T-cell (primary cell): ENCODE results near the gene ZNF44. TPM values are rescaled to one million over a fixed set of nuclear protein-coding genes. Genes with fewer than 3 reads are reported as not detected.
"Not testable (repeated sequence)": the region's sequence is repeated elsewhere in the genome, so short reads cannot be mapped to it uniquely, and the experiment has no call there.

Experiments
- ATAC-seq, 4 experiments: fragments of 200-7000 bp in 3 of 4; fragments of 150-1000 bp in 1 of 4; cut with Tn5 transposase; replicated peaks in 1 of 4; 1 replicate in 3 of 4; 2 replicates in 1 of 4; pipeline ENCODE4 v1.10.0; 2021; ENCODE audit warnings: moderate library complexity in 3 of 4, mild to moderate bottlenecking in 2 of 4, moderate number of reproducible peaks in 1 of 4
- CTCF ChIA-PET, 2 donors: fragments of 300-600 bp; sonication (Branson Sonifier 250); formaldehyde crosslinking; loops; one replicate each; lab custom pipeline; 2022; ENCODE audit warnings: antibody characterized with exemption in 2 of 2; lab: Charles Lee
- POLR2A ChIA-PET, 2 donors: fragments of 300-600 bp; sonication (Branson Sonifier 250); formaldehyde crosslinking; loops; one replicate each; lab custom pipeline; 2022; ENCODE audit warnings: antibody characterized with exemption in 2 of 2; lab: Charles Lee
- DNase-seq, 35 experiments: peaks; one replicate each; pipeline versions ENCODE4 v3.0.0 to v3.0.0-alpha.2; 2013 to 2023
- H3K27ac ChIP-seq: one replicate; pipeline ENCODE4 v1.5.1; 2013; ENCODE audit warnings: low read length
- H3K27me3 ChIP-seq, 2 experiments: replicated peaks in 1 of 2; 1 replicate in 1 of 2; 2 replicates in 1 of 2; pipeline versions ENCODE4 v1.6.1 to v1.7.0; 2013; ENCODE audit warnings: low read length in 1 of 2, mixed read lengths in 1 of 2; ENCODE audit not compliant: control insufficient read depth in 2 of 2, insufficient read depth in 2 of 2; ENCODE audit errors: extremely low read depth in 1 of 2
- H3K36me3 ChIP-seq, 2 donors: 1 replicate in 1 of 2; 2 replicates in 1 of 2; pipeline versions ENCODE4 v1.6.1 to v1.7.0; 2013; ENCODE audit warnings: low read length in 1 of 2; ENCODE audit not compliant: control insufficient read depth in 2 of 2, insufficient read depth in 1 of 2; ENCODE audit errors: extremely low read depth in 1 of 2
- H3K4me1 ChIP-seq, 2 experiments: 1 replicate in 1 of 2; 2 replicates in 1 of 2; pipeline versions ENCODE4 v1.6.1 to v1.7.0; 2013; ENCODE audit warnings: low read length in 2 of 2, mixed read lengths in 1 of 2; ENCODE audit not compliant: insufficient read depth in 2 of 2, control insufficient read depth in 1 of 2; ENCODE audit errors: extremely low read depth in 1 of 2
- H3K4me3 ChIP-seq, 2 donors: 1 replicate in 1 of 2; 2 replicates in 1 of 2; pipeline versions ENCODE4 v1.5.1 to v1.7.0; 2013; ENCODE audit warnings: mild to moderate bottlenecking in 2 of 2, low read length in 1 of 2, moderate library complexity in 1 of 2; ENCODE audit not compliant: control insufficient read depth in 1 of 2; ENCODE audit errors: extremely low read depth in 1 of 2
- H3K9me3 ChIP-seq: 2 replicates; pipeline ENCODE4 v1.7.0; 2013
- H3K27ac Mint-ChIP-seq, 2 donors: one replicate each; pipeline ENCODE4 v1.8.0; 2020 to 2021; ENCODE audit warnings: mild to moderate bottlenecking in 2 of 2, mixed read lengths in 2 of 2
- H3K27me3 Mint-ChIP-seq, 2 donors: one replicate each; pipeline ENCODE4 v1.8.0; 2021 to 2022; ENCODE audit warnings: mixed read lengths in 2 of 2
- H3K36me3 Mint-ChIP-seq: one replicate; pipeline ENCODE4 v1.8.0; 2021; ENCODE audit warnings: mixed read lengths
- H3K4me1 Mint-ChIP-seq, 3 donors: one replicate each; pipeline ENCODE4 v1.8.0; 2020 to 2022; ENCODE audit warnings: mixed read lengths in 3 of 3, mild to moderate bottlenecking in 1 of 3
- H3K4me3 Mint-ChIP-seq, 3 donors: one replicate each; pipeline ENCODE4 v1.8.0; 2020 to 2022; ENCODE audit warnings: mild to moderate bottlenecking in 3 of 3, mixed read lengths in 3 of 3, moderate library complexity in 3 of 3
- H3K9me3 Mint-ChIP-seq, 3 donors: one replicate each; pipeline ENCODE4 v1.8.0; 2020 to 2022; ENCODE audit warnings: mixed read lengths in 3 of 3
- WGBS: methylation state at CpG from one replicate; pipeline ENCODE4 v1.1.5; 2013; ENCODE audit warnings: missing lambda C conversion rate; ENCODE audit not compliant: insufficient coverage; 5-methylcytosine and 5-hydroxymethylcytosine counted together
- total RNA-seq, 35 experiments: library from RNA in 6 of 35; stranded (reverse) in 6 of 35; fragments of 120-200 nt in 1 of 35; gene quantifications; one replicate each; pipeline versions ENCODE4 v1.2.1 to v1.2.4 and lab custom pipeline; 2013 to 2026

Gene ZNF44
- total RNA-seq, 5 donors from 2014 or later (not counting 1 experiment from before 2014, with no cell fraction given): 22.8 to 65.1 (median 58.5) TPM

- CTCF ChIA-PET: no interaction called here
- POLR2A ChIA-PET: no interaction called here
- WGBS: 93% methylated on average over 9 of the region's 13 CpGs
- no peaks in the 10 kb centered on the region for H3K27me3 Mint-ChIP-seq
- DNase-seq (no peak), ATAC-seq (no peak)
- Histone ChIP-seq H3K36me3 (peaks cover 17 to 43% of the 10 kb centered on the region in 2 donors), H3K4me3 (no peak overlapping the region), H3K9me3 (peaks cover 16% of the 10 kb centered on the region), H3K4me1 (no peaks in the 10 kb centered on the region), H3K27me3 (no peaks in the 10 kb centered on the region), H3K27ac (no peak overlapping the region)
- H3K4me1 Mint-ChIP-seq: peaks cover 0 to 7% (median 2%) of the 10 kb centered on the region in 3 donors
- H3K27ac Mint-ChIP-seq: no peak overlapping the region
- peaks cover 58% of the 10 kb centered on the region for H3K36me3 Mint-ChIP-seq
- H3K9me3 Mint-ChIP-seq: peaks cover 6 to 29% (median 21%) of the 10 kb centered on the region in 3 donors
- H3K4me3 Mint-ChIP-seq: no peak overlapping the region
Measured at GRCh38 chr19:12318782-12319413, 24.2 kb upstream of the ZNF44 start.

- WGBS: 50% methylated on average over 2 of the region's 7 CpGs
- Histone ChIP-seq H3K27ac (no peak overlapping the region), H3K9me3 (peaks cover 12% of the 10 kb centered on the region), H3K4me3 (no peak overlapping the region), H3K36me3 (peaks cover 15 to 16% of the 10 kb centered on the region in 2 donors), H3K27me3 (no peaks in the 10 kb centered on the region), H3K4me1 (no peaks in the 10 kb centered on the region)
- ChIA-PET POLR2A (no interaction called here), CTCF (interaction anchor here in 1 of 2 donors (0.7 kb wide), 1 partner anchor 14 kb away, joined by 4 read pairs; no protein-coding TSS in a partner anchor)
- H3K27me3 Mint-ChIP-seq: no peaks in the 10 kb centered on the region
- peaks cover 6 to 19% (median 12%) of the 10 kb centered on the region in 3 donors for H3K9me3 Mint-ChIP-seq
- H3K4me3 Mint-ChIP-seq: no peak overlapping the region
- H3K4me1 Mint-ChIP-seq: peaks cover 2 to 7% (median 5%) of the 10 kb centered on the region in 3 donors
- no peak for DNase-seq
- H3K36me3 Mint-ChIP-seq: peaks cover 43% of the 10 kb centered on the region
- no peak for ATAC-seq
- no peak overlapping the region for H3K27ac Mint-ChIP-seq
Measured at GRCh38 chr19:12314553-12314952, 19.9 kb upstream of the ZNF44 start.

- DNase-seq, H3K27me3 ChIP-seq, H3K27ac ChIP-seq, H3K4me1 ChIP-seq, H3K9me3 Mint-ChIP-seq, H3K9me3 ChIP-seq, H3K4me1 Mint-ChIP-seq, H3K4me3 Mint-ChIP-seq, POLR2A ChIA-PET, H3K36me3 ChIP-seq, H3K27ac Mint-ChIP-seq, H3K27me3 Mint-ChIP-seq, H3K4me3 ChIP-seq, ATAC-seq: not testable (repeated sequence)
- H3K36me3 Mint-ChIP-seq: peaks cover 18% of the 10 kb centered on the region
- WGBS: no CpG with 5 or more reads among the region's 12 CpGs
- CTCF ChIA-PET: interaction anchor here in 1 of 2 donors (0.6 kb wide), 1 partner anchor 110 kb away, joined by 12 read pairs; no protein-coding TSS in a partner anchor
Measured at GRCh38 chr19:12308891-12309290, 14.2 kb upstream of the ZNF44 start.

GRCh38 chr19:12295191-12295590 is 508 bp upstream of the ZNF44 start:
- WGBS: no CpG with 5 or more reads among the region's 11 CpGs
- H3K27me3 Mint-ChIP-seq: no peaks in the 10 kb centered on the region
- DNase-seq (no peak), ATAC-seq (peak in 2 of 4 experiments; percentile 2 to 3)
- H3K27ac Mint-ChIP-seq: peak overlapping the region; percentile 96 to 98
- Histone ChIP-seq H3K4me3 (peak overlapping the region; percentile 87 to 97), H3K27me3 (no peaks in the 10 kb centered on the region), H3K9me3 (no peaks in the 10 kb centered on the region), H3K4me1 (peaks cover 7 to 37% of the 10 kb centered on the region in 2 experiments), H3K27ac (peak overlapping the region; percentile 85), H3K36me3 (no peaks in the 10 kb centered on the region)
- H3K4me3 Mint-ChIP-seq: peak overlapping the region; percentile 96 to 100 (median 97)
- peaks cover 18% of the 10 kb centered on the region for H3K36me3 Mint-ChIP-seq
- peaks cover 32 to 40% (median 33%) of the 10 kb centered on the region in 3 donors for H3K4me1 Mint-ChIP-seq
- ChIA-PET CTCF (no interaction called here), POLR2A (interaction anchor here (0.5 to 1.0 kb wide), 2 partner anchors 38 kb away, joined by 3 to 5 read pairs; partner anchors contain the start of gene ZNF563 (in 2 of the 2))
- peaks cover 0 to 2% (median 0%) of the 10 kb centered on the region in 3 donors for H3K9me3 Mint-ChIP-seq

- Histone ChIP-seq H3K36me3 (no peaks in the 10 kb centered on the region), H3K27ac (peak overlapping the region; percentile 85), H3K27me3 (no peaks in the 10 kb centered on the region), H3K4me1 (peaks cover 13 to 49% of the 10 kb centered on the region in 2 experiments), H3K9me3 (no peaks in the 10 kb centered on the region), H3K4me3 (peak overlapping the region; percentile 87 to 97)
- DNase-seq: peak; percentile 9 to 64 (median 42)
- WGBS: 1% methylated on average over 8 of the region's 18 CpGs
- H3K9me3 Mint-ChIP-seq: peaks cover 0 to 2% (median 0%) of the 10 kb centered on the region in 3 donors
- CTCF ChIA-PET: no interaction called here
- peak in 2 of 4 experiments; percentile 11 to 21 for ATAC-seq
- H3K4me1 Mint-ChIP-seq: peaks cover 45 to 52% (median 46%) of the 10 kb centered on the region in 3 donors
- no peaks in the 10 kb centered on the region for H3K27me3 Mint-ChIP-seq
- peaks cover 25% of the 10 kb centered on the region for H3K36me3 Mint-ChIP-seq
- H3K4me3 Mint-ChIP-seq: peak overlapping the region; percentile 97 to 100 (median 100)
- POLR2A ChIA-PET: no interaction called here
- H3K27ac Mint-ChIP-seq: peak overlapping the region; percentile 96 to 99
Measured at GRCh38 chr19:12293777-12294248, 870 bp downstream of the ZNF44 start.

- Histone ChIP-seq H3K36me3 (peaks cover 0 to 3% of the 10 kb centered on the region in 2 donors), H3K4me1 (peaks cover 19 to 54% of the 10 kb centered on the region in 2 experiments), H3K27me3 (no peaks in the 10 kb centered on the region), H3K27ac (peak overlapping the region; percentile 75), H3K4me3 (peak overlapping the region in 1 of 2 donors; percentile 32), H3K9me3 (no peaks in the 10 kb centered on the region)
- Mint-ChIP-seq H3K36me3 (peaks cover 41% of the 10 kb centered on the region), H3K27ac (peak overlapping the region; percentile 98 to 100), H3K27me3 (no peaks in the 10 kb centered on the region), H3K4me3 (peak overlapping the region; percentile 68 to 72 (median 72)), H3K9me3 (peaks cover 0 to 2% (median 0%) of the 10 kb centered on the region in 3 donors), H3K4me1 (peaks cover 60 to 67% (median 60%) of the 10 kb centered on the region in 3 donors)
- WGBS: 96% methylated on average over 7 of the region's 7 CpGs
- no peak for DNase-seq
- CTCF ChIA-PET: interaction anchor here in 1 of 2 donors (0.5 kb wide), 1 partner anchor 86 kb away, joined by 4 read pairs; no protein-coding TSS in a partner anchor
- ATAC-seq: no peak
- POLR2A ChIA-PET: interaction anchor here in 1 of 2 donors (1.7 kb wide), 1 partner anchor 43 kb away, joined by 5 read pairs; the partner anchor contains the start of gene ZNF563
Measured at GRCh38 chr19:12289790-12290065, 5.0 kb downstream of the ZNF44 start.
